HG03342 (cell line): Measurements from ENCODE around the gene VSX2.
A peak's percentile ranks its signal among the peaks of the same experiment; 100 is the strongest.

Source experiments
- ATAC-seq: cut with Tn5 transposase; IDR thresholded peaks from one replicate; pipeline ENCODE4 v1.9.1; 2021; ENCODE audit warnings: mild to moderate bottlenecking, moderate library complexity; ENCODE audit not compliant: unreplicated experiment

The VSX2 gene

DNA sequence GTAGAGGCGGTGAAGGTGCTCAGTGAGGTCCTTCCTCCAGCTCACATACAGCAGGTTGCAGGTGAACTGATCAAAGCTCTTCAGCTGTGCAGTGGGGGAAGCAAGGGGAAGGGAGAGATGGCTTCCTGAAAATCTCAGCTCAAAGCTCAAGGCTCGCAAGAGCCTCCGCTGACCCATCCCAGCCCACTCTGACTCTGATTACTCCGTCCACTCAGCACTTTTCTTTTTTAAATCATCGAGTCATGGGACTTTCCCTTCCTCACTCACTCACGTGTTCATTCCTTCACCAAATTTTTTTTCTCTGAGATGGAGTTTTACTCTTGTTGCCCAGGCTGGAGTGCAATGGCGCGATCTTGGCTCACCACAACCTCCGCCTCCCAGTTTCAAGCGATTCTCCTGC lies 58.7 kb downstream of the VSX2 start:
- no peak for ATAC-seq

DNA sequence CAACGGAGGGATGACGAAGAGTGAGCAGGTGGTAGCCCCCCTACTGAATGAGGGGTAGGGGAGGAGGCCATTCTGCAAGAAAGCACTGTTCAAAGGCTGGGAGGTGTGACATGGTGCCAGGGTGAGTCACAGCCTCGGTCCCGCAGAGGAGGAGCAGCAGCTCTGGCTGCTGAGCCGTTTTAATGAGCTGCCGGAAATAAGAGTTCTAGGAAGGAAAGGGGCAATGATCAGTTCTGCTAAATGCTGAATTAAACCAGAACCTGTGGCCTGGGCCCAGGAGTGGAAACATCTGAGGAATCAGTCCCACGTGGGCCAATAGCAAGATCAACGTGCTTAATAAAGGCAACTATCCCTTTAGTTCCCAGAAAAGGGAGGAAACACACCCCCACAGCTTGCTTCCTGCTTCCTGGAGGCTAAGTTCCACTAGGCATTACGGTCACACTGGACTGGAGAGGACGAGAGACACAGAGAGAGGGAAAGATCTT lies 59.9 kb downstream of the VSX2 start:
- ATAC-seq, result no peak

DNA sequence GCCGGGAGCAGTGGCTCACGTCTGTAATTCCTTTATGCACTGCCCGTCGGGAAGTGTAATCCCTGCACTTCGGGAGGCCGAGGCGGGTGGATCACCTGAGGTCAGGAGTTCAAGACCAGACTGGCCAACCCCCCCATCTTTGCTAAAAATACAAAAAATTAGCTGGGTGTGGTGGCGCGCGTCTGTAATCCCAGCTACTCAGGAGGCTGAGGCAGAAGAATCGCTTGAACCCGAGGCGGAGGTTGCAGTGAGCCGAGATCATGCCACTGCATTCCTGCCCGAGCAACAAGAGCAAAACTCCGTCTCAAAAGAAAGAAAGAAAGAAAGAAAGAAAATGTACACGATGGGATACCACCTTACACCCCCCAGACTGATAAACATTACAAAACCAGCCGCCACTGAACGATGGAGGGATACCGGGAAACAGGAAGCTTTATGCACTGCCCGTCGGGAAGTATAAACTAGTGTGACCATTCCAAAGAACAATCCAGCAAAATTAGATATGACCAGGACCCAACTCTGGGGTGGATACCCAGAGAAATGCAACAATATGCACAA lies 62.4 kb downstream of the VSX2 start:
- ATAC-seq, result no peak

DNA sequence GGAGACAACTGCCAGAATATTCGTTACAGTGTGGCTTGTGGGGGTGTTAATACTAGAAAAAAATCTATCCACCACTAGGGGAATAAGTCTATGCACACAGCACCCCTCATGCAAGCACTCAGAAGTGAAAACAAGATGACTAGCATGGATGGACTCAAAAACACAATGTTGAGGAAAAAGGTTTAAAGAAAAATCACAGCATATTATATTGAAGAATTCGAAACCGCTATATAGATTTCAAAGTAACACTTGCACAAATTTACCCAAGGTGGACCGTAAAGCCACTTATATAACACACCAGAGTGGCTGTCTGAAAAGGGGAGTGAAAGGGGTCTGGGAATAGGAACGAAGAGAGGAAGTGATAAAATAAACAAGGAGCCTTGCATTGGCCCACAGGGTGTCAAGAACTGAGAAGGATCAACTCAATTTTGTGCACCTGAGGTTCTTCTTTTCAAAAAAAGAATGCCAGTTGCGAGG lies 62.9 kb downstream of the VSX2 start:
- peak; percentile 43 for ATAC-seq

DNA sequence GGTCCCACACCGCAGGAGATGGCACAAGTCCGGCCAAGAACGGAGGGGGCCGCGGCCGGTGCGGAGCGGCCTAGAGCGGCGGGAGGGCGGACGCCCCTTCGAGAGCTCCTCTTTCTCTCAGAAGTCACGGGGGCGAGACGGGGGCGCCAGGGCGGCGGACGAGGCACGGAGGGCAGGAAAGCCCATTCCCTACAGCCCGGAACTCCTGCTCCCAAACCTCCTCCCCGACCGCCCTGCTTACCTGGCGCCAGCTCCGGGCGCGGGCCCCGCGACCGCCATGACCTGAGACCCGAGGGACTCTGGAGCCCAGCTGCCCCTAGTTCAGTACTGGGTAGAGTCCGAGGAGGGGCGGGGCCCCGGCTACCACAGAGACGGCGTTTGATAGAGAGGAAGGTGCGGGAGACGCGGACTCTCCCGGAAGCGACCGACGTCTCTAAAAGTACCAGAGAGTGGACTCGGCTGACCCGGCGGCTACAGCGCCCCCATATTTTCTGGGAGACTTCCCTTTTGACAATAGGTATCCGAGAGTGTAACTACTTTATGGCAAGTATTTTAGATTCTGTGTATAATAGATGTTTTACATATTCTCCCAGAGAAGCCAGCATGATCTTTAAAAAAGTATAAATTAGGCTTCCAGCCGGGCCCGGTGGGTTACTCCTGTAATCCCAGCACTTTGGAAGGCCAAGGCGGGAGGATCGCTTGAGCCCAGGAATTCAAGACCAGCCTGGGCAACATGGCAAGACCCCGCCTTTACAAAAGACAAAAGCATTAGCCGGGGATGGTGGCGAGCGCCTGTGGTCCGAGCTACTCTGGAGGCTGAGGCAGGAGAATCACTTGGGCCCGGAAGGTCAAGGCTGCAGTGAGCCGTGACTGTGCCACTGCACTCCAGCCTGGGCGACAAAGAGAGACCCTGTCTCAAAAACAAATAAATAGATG lies 63.7 kb downstream of the VSX2 start, which contains the start of gene ABCD4:
Gene ABCD4 (minus strand): TSS at position 301 of the 936 bp plus-strand sequence. CDS start 22 bp downstream, at position 279.
- peak; percentile 98 for ATAC-seq

DNA sequence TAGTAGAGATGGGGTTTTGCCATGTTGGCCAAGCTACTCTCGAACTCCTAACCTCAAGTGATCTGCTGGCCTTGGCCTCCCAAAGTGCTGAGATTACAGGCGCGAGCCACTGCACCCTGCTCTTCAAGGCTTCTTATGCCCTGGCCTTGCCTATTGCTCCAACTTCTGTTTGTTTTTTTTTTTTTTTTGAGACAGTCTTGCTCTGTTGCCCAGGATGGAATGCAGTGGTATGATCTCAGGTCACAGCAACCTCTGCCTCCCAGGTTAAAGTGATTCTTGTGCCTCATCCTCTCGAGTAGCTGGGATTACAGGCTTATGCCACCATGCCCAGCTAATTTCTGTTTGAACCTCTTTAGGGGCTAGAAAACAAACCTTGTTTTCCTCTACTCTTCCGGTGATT lies 69.4 kb downstream of the VSX2 start:
- no peak for ATAC-seq

DNA sequence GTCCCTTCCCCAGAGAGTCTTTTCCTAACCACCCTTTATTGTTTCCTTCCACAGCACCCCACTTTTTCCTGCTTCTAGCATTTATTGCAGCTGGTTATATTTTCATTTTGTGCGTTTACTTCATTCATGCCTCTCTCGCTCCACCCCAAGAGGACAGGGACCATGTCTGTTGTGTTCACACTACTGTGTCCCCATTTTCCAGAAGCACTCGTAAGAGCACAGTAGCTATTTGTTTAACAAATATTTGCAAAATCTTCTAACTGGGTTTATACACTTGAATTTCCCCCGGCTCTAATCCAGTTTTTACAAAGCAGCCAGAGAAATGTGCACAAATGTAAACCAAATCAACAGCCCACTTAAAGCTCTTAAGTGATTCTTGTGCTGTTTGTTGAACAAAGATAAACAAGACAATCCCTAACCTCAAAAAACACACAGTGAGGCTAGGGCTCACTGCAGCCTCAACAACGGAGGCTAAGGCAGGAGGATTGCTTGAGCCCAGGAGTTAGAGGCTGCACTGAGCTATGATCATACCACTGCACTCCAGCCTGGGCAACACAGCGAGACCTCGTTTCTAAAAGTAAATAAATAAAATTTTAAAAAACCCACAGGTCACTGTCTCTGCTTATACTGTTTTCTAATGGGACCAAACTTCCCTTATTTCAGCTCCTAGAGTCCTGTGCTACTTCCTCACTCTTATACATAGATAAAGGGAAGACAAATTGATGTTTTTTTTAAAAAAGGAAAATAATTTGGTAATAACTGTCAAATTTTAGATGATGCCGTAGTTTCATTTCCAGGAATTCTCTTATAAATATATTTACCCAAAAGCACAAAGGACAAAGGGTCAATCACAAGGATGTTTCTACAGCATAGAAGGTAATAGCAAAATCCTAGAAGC lies 70.1 kb downstream of the VSX2 start:
- ATAC-seq, result no peak

DNA sequence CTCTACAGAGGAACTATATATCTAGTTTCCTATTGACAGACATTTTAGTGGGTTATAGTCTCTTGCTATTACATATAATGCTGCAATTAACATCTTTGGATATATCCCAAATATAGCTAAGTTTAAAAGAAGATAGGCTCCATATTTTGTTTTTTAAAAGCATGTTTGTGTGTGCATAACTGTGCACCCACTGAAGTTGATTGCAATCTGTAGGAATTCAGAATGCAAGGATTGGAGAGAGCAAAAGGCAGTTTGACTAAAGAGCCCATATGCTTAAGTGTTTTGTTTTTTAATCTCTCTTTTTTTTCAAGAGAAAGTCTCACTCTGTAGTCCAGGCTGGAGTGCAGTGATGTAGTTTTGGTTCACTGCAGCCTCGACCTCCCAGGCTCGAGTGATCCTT lies 72.9 kb downstream of the VSX2 start:
- no peak for ATAC-seq
